HCT116 (cell line): Measurements from ENCODE around the gene PDE8A. TPM values are rescaled to one million over a fixed set of nuclear protein-coding genes. Genes with fewer than 3 reads are reported as not detected.

Experiments
- ATAC-seq: fragments of 200-7000 bp; cut with Tn5 transposase; 2 replicates; pipeline ENCODE4 v1.9.1; 2020; ENCODE audit warnings: mild to moderate bottlenecking, moderate library complexity
- BruUV-seq: library from RNA; stranded (reverse); fragments of 400-500 nt; replicated peaks from 2 replicates; lab custom pipeline; 2021; lab: Mats Ljungman, UMichigan
- CTCF ChIA-PET: fragments of 300-600 bp; sonication (Branson Sonifier 250); formaldehyde crosslinking; loops from one replicate; lab custom pipeline; 2021; ENCODE audit warnings: antibody characterized with exemption; lab: Charles Lee
- POLR2A ChIA-PET: fragments of 300-600, 350-600 bp; sonication (Branson Sonifier 250); formaldehyde crosslinking; loops from one replicate; lab custom pipeline; 2021; ENCODE audit warnings: antibody characterized with exemption; lab: Charles Lee
- RAD21 ChIA-PET, 2 experiments: fragments of 300-600 bp; sonication (Branson Sonifier 250); formaldehyde crosslinking; loops; one replicate each; lab custom pipeline; 2023; ENCODE audit warnings: low total read pairs in 2 of 2; ENCODE audit not compliant: uncharacterized antibody in 2 of 2, unreplicated experiment in 2 of 2, low non-redundant PET in 1 of 2; lab: Charles Lee
- DNase-seq: peaks from one replicate; pipeline ENCODE4 v3.0.0-alpha.2; 2010; ENCODE audit warnings: low read depth, low spot score
- H2AFZ ChIP-seq: fragments of 200-600 bp; shearing (Covaris generic), sonication (generic); 2 replicates; pipeline ENCODE4 v1.6.1; 2017; ENCODE audit warnings: low read depth, mixed run types, mixed read lengths, antibody characterized with exemption, low read length; ENCODE audit not compliant: poor library complexity, severe bottlenecking
- H3K27ac ChIP-seq: 2 replicates; pipeline ENCODE4 v1.5.1; 2012; ENCODE audit warnings: low read depth, low read length
- H3K27me3 ChIP-seq: fragments of 200-600 bp; sonication (generic); 2 replicates; pipeline ENCODE4 v1.6.1; 2016; ENCODE audit warnings: mixed run types, low read length, mixed read lengths; ENCODE audit not compliant: insufficient read depth
- H3K36me3 ChIP-seq, 2 experiments: fragments of 200-500 bp in 1 of 2; fragments of 200-600 bp in 1 of 2; sonication (Bioruptor generic) in 1 of 2; sonication (generic) in 1 of 2; 2 replicates each; pipeline versions ENCODE4 v1.5.1 to v1.6.1; 2014 to 2016; ENCODE audit warnings: low read length in 2 of 2, inconsistent platforms in 1 of 2, mixed read lengths in 1 of 2, mixed run types in 1 of 2; ENCODE audit not compliant: insufficient read depth in 2 of 2, control insufficient read depth in 1 of 2
- H3K4me1 ChIP-seq, 2 experiments: fragments of 200-600 bp in 1 of 2; sonication (generic) in 1 of 2; 2 replicates each; pipeline versions ENCODE4 v1.5.1 to v1.6.1; 2012 to 2017; ENCODE audit warnings: low read length in 2 of 2, inconsistent platforms in 1 of 2, mild to moderate bottlenecking in 1 of 2, mixed read lengths in 1 of 2, mixed run types in 1 of 2, moderate library complexity in 1 of 2; ENCODE audit not compliant: insufficient read depth in 2 of 2, control insufficient read depth in 1 of 2
- H3K4me2 ChIP-seq: fragments of 200-600 bp; sonication (generic); 2 replicates; pipeline ENCODE4 v1.6.1; 2017; ENCODE audit warnings: mixed run types, low read length, mixed read lengths
- H3K4me3 ChIP-seq, 2 experiments: fragments of 200-600 bp in 1 of 2; sonication (generic) in 1 of 2; replicated peaks in 1 of 2; 2 replicates each; pipeline ENCODE4 v1.5.1; 2011 to 2016; ENCODE audit warnings: low read length in 2 of 2, control low read depth in 1 of 2, low read depth in 1 of 2, mild to moderate bottlenecking in 1 of 2, mixed read lengths in 1 of 2, mixed run types in 1 of 2
- H3K79me2 ChIP-seq: fragments of 200-600 bp; sonication (generic); 2 replicates; pipeline ENCODE4 v1.6.1; 2017; ENCODE audit warnings: mild to moderate bottlenecking, mixed run types, low read length, moderate library complexity, mixed read lengths; ENCODE audit not compliant: insufficient read depth
- H3K9ac ChIP-seq: fragments of 200-600 bp; sonication (generic); 2 replicates; pipeline ENCODE4 v1.6.1; 2016; ENCODE audit warnings: low read length, mixed read lengths
- H3K9me2 ChIP-seq: fragments of 200-600 bp; sonication (generic), shearing (Covaris generic); 2 replicates; pipeline ENCODE4 v1.6.1; 2017; ENCODE audit warnings: mixed run types, mild to moderate bottlenecking, moderate library complexity; ENCODE audit not compliant: insufficient read depth
- H3K9me3 ChIP-seq, 2 experiments: fragments of 200-500 bp in 1 of 2; fragments of 200-600 bp in 1 of 2; sonication (Bioruptor generic) in 1 of 2; sonication (generic) in 1 of 2; 2 replicates each; pipeline ENCODE4 v1.6.1; 2014 to 2017; ENCODE audit warnings: low read length in 2 of 2, mixed read lengths in 2 of 2, inconsistent platforms in 1 of 2, low read depth in 1 of 2, mild to moderate bottlenecking in 1 of 2, mixed run types in 1 of 2, moderate library complexity in 1 of 2; ENCODE audit not compliant: control insufficient read depth in 1 of 2, insufficient read depth in 1 of 2
- H4K20me1 ChIP-seq: fragments of 200-600 bp; sonication (generic), shearing (Covaris generic); 2 replicates; pipeline ENCODE4 v1.6.1; 2017; ENCODE audit warnings: mixed run types, mild to moderate bottlenecking, moderate library complexity; ENCODE audit not compliant: insufficient read depth
- CEBPB ChIP-seq: IDR thresholded peaks from 2 replicates; pipeline ENCODE4 v1.6.1; 2012; ENCODE audit warnings: low read depth
- FOSL1 ChIP-seq: IDR thresholded peaks from 2 replicates; pipeline ENCODE4 v1.6.1; 2012; ENCODE audit warnings: low read depth
- RAD21 ChIP-seq: IDR thresholded peaks from 2 replicates; pipeline ENCODE4 v1.6.1; 2012; ENCODE audit warnings: low read depth, mild to moderate bottlenecking
- SIN3A ChIP-seq: IDR thresholded peaks from 2 replicates; pipeline ENCODE4 v1.6.1; 2012; ENCODE audit warnings: low read depth
- ZFX ChIP-seq: fragments of 450-650 bp; IDR thresholded peaks from 2 replicates; pipeline ENCODE4 v1.6.1; 2017
- intact Hi-C: fragments of 100-400 bp; cut with micrococcal nuclease; formaldehyde crosslinking; loops from 2 replicates; pipeline ENCODE4 v1.10.0; 2022
- total RNA-seq: library from RNA; stranded (reverse); gene quantifications from one replicate; pipeline ENCODE4 v1.2.1, GENCODE V29; 2021; ENCODE audit not compliant: unreplicated experiment
- TF ChIP-seq, protein P1 (sequence below), 3 experiments: fragments of 200-600 bp in 1 of 3; sonication (generic) in 1 of 3; IDR thresholded peaks in 2 of 3; conservative IDR thresholded peaks in 1 of 3; 2 replicates each; pipeline ENCODE4 v1.5.1; 2012 to 2017; ENCODE audit warnings: low read depth in 2 of 3, low read length in 2 of 3, antibody characterized with exemption in 1 of 3, borderline replicate concordance in 1 of 3, control low read depth in 1 of 3, mild to moderate bottlenecking in 1 of 3, mixed read lengths in 1 of 3, mixed run types in 1 of 3, moderate library complexity in 1 of 3; ENCODE audit not compliant: insufficient read depth in 1 of 3

Gene PDE8A
- total RNA-seq, 1 experiment from 2014 or later: 37.8 TPM

- no peak overlapping the region for H3K4me3 ChIP-seq
- ChIA-PET POLR2A (interaction anchor here (1.2 kb wide), 1 partner anchor 20 kb away, joined by 9 read pairs; no protein-coding TSS in a partner anchor), RAD21 (interaction anchor here in 1 of 2 experiments (1.6 kb wide), 1 partner anchor 89 kb away, joined by 5 read pairs; no protein-coding TSS in a partner anchor), CTCF (interaction anchor here (0.8 to 1.9 kb wide), 10 partner anchors 15 to 457 kb away, joined by 3 to 7 read pairs (median 4); no protein-coding TSS in a partner anchor)
- intact Hi-C loops: loop anchor here (1.0 to 10.0 kb wide), 4 partner anchors 62 to 457 kb away; no protein-coding TSS in a partner anchor
- H3K9ac ChIP-seq: no peak overlapping the region
- no peaks in the 10 kb centered on the region for H3K9me2 ChIP-seq
- H3K27me3 ChIP-seq: no peaks in the 10 kb centered on the region
- peak; percentile 93 for ATAC-seq
- no peak overlapping the region for H3K27ac ChIP-seq
- no peak overlapping the region for H3K4me2 ChIP-seq
- 0 out of 4 replicates have a peak, but pooled peaks cover 0 to 3% of the 10 kb centered on the region in 2 experiments for H3K4me1 ChIP-seq
- H3K36me3 ChIP-seq: no peaks in the 10 kb centered on the region
- peak; percentile 28 for DNase-seq
- no TSS peak for BruUV-seq
- TF ChIP-seq RAD21: peak; percentile 79
- TF ChIP-seq FOSL1: no peak
- TF ChIP-seq, protein P1, sequence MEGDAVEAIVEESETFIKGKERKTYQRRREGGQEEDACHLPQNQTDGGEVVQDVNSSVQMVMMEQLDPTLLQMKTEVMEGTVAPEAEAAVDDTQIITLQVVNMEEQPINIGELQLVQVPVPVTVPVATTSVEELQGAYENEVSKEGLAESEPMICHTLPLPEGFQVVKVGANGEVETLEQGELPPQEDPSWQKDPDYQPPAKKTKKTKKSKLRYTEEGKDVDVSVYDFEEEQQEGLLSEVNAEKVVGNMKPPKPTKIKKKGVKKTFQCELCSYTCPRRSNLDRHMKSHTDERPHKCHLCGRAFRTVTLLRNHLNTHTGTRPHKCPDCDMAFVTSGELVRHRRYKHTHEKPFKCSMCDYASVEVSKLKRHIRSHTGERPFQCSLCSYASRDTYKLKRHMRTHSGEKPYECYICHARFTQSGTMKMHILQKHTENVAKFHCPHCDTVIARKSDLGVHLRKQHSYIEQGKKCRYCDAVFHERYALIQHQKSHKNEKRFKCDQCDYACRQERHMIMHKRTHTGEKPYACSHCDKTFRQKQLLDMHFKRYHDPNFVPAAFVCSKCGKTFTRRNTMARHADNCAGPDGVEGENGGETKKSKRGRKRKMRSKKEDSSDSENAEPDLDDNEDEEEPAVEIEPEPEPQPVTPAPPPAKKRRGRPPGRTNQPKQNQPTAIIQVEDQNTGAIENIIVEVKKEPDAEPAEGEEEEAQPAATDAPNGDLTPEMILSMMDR (IDR thresholded peaks at IDR 0.05 in 2 of 3, conservative IDR thresholded peaks at IDR 0.05 in 1 of 3; ENCODE audit: borderline replicate concordance in 1 of 3, insufficient read depth in 1 of 3, low read depth in 2 of 3, low read length in 2 of 3): peak; percentile 49 to 61 (median 57); a peak in 5 of 6 replicates
- H4K20me1 ChIP-seq: no peaks in the 10 kb centered on the region; the same call in 1 of the 2 replicates
- no peaks in the 10 kb centered on the region for H3K9me3 ChIP-seq
- no peak overlapping the region for H2AFZ ChIP-seq
- peaks cover 52% of the 10 kb centered on the region for H3K79me2 ChIP-seq
These were observed 62.7 kb downstream of the PDE8A start for GRCh38 chr15:85044251-85044853.

- Histone ChIP-seq H3K27ac (no peak overlapping the region), H3K79me2 (peaks cover 52% of the 10 kb centered on the region), H3K4me1 (0 out of 4 replicates have a peak, but pooled peaks cover 0 to 3% of the 10 kb centered on the region in 2 experiments), H3K9me2 (no peaks in the 10 kb centered on the region), H3K27me3 (no peaks in the 10 kb centered on the region), H3K9me3 (no peaks in the 10 kb centered on the region), H3K4me2 (no peak overlapping the region), H2AFZ (no peak overlapping the region), H3K9ac (no peak overlapping the region), H3K4me3 (no peak overlapping the region), H4K20me1 (no peaks in the 10 kb centered on the region; the same call in 1 of the 2 replicates), H3K36me3 (no peaks in the 10 kb centered on the region)
- intact Hi-C loops: loop anchor here (1.0 to 10.0 kb wide), 5 partner anchors 62 to 458 kb away; no protein-coding TSS in a partner anchor
- no peak for DNase-seq
- ChIA-PET RAD21 (interaction anchor here in 1 of 2 experiments (1.6 kb wide), 1 partner anchor 90 kb away, joined by 5 read pairs; no protein-coding TSS in a partner anchor), POLR2A (interaction anchor here (1.2 kb wide), 1 partner anchor 20 kb away, joined by 9 read pairs; no protein-coding TSS in a partner anchor), CTCF (interaction anchor here (1.1 to 1.9 kb wide), 4 partner anchors 15 to 110 kb away, joined by 3 to 5 read pairs (median 4); no protein-coding TSS in a partner anchor)
- no peak for ATAC-seq
- no TSS peak for BruUV-seq
- no peak for TF ChIP-seq ZFX
- no peak for TF ChIP-seq SIN3A
- TF ChIP-seq CEBPB: no peak
These were observed 63.2 kb downstream of the PDE8A start for GRCh38 chr15:85044894-85045293.
